HepG2 (cell line): Measurements from ENCODE around the gene VAMP2. TPM values are rescaled to one million over a fixed set of nuclear protein-coding genes. Genes with fewer than 3 reads are reported as not detected.

Experiments used
- ATF6 ChIP-seq: sonication (generic); formaldehyde crosslinking; conservative IDR thresholded peaks from 2 replicates; pipeline ENCODE4 v1.4.0; 2020; ENCODE audit warnings: missing genetic modification reagents
- FOXA3 ChIP-seq: IDR thresholded peaks from 2 replicates; pipeline ENCODE4 v1.6.1; 2016; ENCODE audit warnings: missing genetic modification reagents, missing compliant biosample characterization
- HINFP ChIP-seq: sonication (generic); formaldehyde crosslinking; IDR thresholded peaks from 2 replicates; pipeline ENCODE4 v1.4.0; 2020; ENCODE audit warnings: low read depth, mild to moderate bottlenecking, missing genetic modification reagents
- HMGXB3 ChIP-seq: sonication (generic); formaldehyde crosslinking; IDR thresholded peaks from 2 replicates; pipeline ENCODE4 v1.4.0; 2020; ENCODE audit warnings: missing genetic modification reagents, borderline replicate concordance
- HNRNPH1 ChIP-seq: fragments of 200-400 bp; formaldehyde crosslinking; optimal IDR thresholded peaks from 2 replicates; pipeline ENCODE3; 2017; ENCODE audit warnings: mild to moderate bottlenecking, low read depth, low read length
- RERE ChIP-seq: IDR thresholded peaks from 2 replicates; pipeline ENCODE4 v1.6.1; 2016; ENCODE audit warnings: low read depth, missing genetic modification reagents, missing compliant biosample characterization
- THAP11 ChIP-seq: IDR thresholded peaks from 2 replicates; pipeline ENCODE4 v1.6.1; 2016; ENCODE audit warnings: missing biosample characterization, missing genetic modification reagents
- TOPORS ChIP-seq: sonication (generic); formaldehyde crosslinking; IDR thresholded peaks from 2 replicates; pipeline ENCODE4 v1.8.0; 2023; ENCODE audit warnings: mild to moderate bottlenecking, missing genetic modification reagents
- YEATS4 ChIP-seq: sonication (generic); formaldehyde crosslinking; IDR thresholded peaks from 2 replicates; pipeline ENCODE4 v1.4.0; 2020; ENCODE audit warnings: missing genetic modification reagents, borderline replicate concordance
- ZNF24 ChIP-seq: fragments of 450-650 bp; IDR thresholded peaks from 2 replicates; pipeline ENCODE4 v1.6.1; 2017; ENCODE audit warnings: antibody characterized with exemption, mild to moderate bottlenecking
- ZNF337 ChIP-seq: sonication (generic); formaldehyde crosslinking; IDR thresholded peaks from 2 replicates; pipeline ENCODE4 v1.5.1; 2020; ENCODE audit warnings: missing genetic modification reagents, low read depth, mild to moderate bottlenecking, borderline replicate concordance
- ZNF343 ChIP-seq: sonication (generic); formaldehyde crosslinking; IDR thresholded peaks from 2 replicates; pipeline ENCODE4 v1.4.0; 2020; ENCODE audit warnings: mild to moderate bottlenecking, missing genetic modification reagents
- ZNF552 ChIP-seq: sonication (generic); formaldehyde crosslinking; IDR thresholded peaks from 2 replicates; pipeline ENCODE4 v1.9.0; 2022; ENCODE audit warnings: missing genetic modification reagents, mild to moderate bottlenecking, borderline replicate concordance
- polyA plus RNA-seq, 8 experiments: library from polyadenylated mRNA; depleted of rRNA in 3 of 8; stranded (reverse) in 7 of 8; unstranded in 1 of 8; fragments of >200 nt; fragmentation: Illumina TruSeq in 4 of 8; extraction: Trizol in 4 of 8; gene quantifications; 2 replicates each; pipeline versions ENCODE4 v1.2.1 to v1.2.3, GENCODE V29; 2011 to 2016; ENCODE audit warnings: low read depth in 4 of 8, missing spikeins in 1 of 8, mixed read lengths in 1 of 8; ENCODE audit not compliant: insufficient read depth in 1 of 8
- total RNA-seq, 5 experiments: library from RNA; depleted of rRNA; stranded (reverse); fragments of >200 nt; fragmentation: Illumina TruSeq; extraction: Trizol; gene quantifications; 2 replicates each; pipeline ENCODE4 v1.2.3, GENCODE V29; 2016; ENCODE audit warnings: low read depth in 1 of 5

Gene VAMP2
- total and polyA plus RNA-seq, 2 of the 13 experiments (the other 11 are each of a cell fraction or from before 2014, with no cell fraction given) = 3.9 to 17.2 TPM

- TF ChIP-seq ZNF552 (0 out of 2 replicates have a peak, but pooled peaks have one; percentile 77), ZNF24 (peak; percentile 99), HMGXB3 (CRISPR knock-in tag) (peak; percentile 71; the same call in 1 of the 2 replicates), RERE (peak; percentile 56; the same call in 1 of the 2 replicates), HNRNPH1 (no peak), YEATS4 (CRISPR knock-in tag) (peak; percentile 35; the same call in 1 of the 2 replicates), ATF6 (CRISPR knock-in tag) (0 out of 2 replicates have a peak, but pooled peaks have one; percentile 0), FOXA3 (CRISPR knock-in tag) (peak; percentile 40), THAP11 (CRISPR knock-in tag) (peak; percentile 71), TOPORS (CRISPR knock-in tag) (0 out of 2 replicates have a peak, but pooled peaks have one; percentile 25), HINFP (no peak; the same call in 1 of the 2 replicates), ZNF337 (CRISPR knock-in tag) (no peak), ZNF343 (CRISPR knock-in tag) (no peak; the same call in 1 of the 2 replicates)
Measured at GRCh38 chr17:8187517-8188262, 24.9 kb upstream of the VAMP2 start (continued).
